ENCODE measurements around the gene LSM11.

- TF ChIP-seq TAF1 (IDR thresholded peaks at IDR 0.05; ENCODE audit: low read depth, low read length) (no peak), POLR2A (IDR thresholded peaks at IDR 0.05; ENCODE audit: low read depth, low read length) (no peak), POLR2AphosphoS5 (IDR thresholded peaks at IDR 0.05; ENCODE audit: low read depth, low read length) (no peak), POU2F2 (IDR thresholded peaks at IDR 0.05; ENCODE audit: low read depth, low read length) (peak; percentile 81), SPI1 (IDR thresholded peaks at IDR 0.05; ENCODE audit: low read depth, low read length) (peak; percentile 100), PAX5 (IDR thresholded peaks at IDR 0.05; ENCODE audit: insufficient read depth, low read length, severe bottlenecking) (no peak)
Observed at GRCh38 chr5:157729858-157730257, 13.7 kb upstream of the LSM11 start.

Data from GM12891 (cell line).